GM19372 (cell line): ENCODE results near the gene S1PR1.
"Not testable (repeated sequence)": the region's sequence is repeated elsewhere in the genome, so short reads cannot be mapped to it uniquely, and the experiment has no call there.

Experiments
- ATAC-seq: cut with Tn5 transposase; IDR thresholded peaks from one replicate; pipeline ENCODE4 v1.9.1; 2021; ENCODE audit warnings: mild to moderate bottlenecking, low read depth, moderate library complexity; ENCODE audit not compliant: unreplicated experiment

Gene S1PR1

GRCh38 chr1:101236516-101237228 lies at the start of gene S1PR1:
Gene S1PR1 (plus strand): TSS chr1:101237019. CDS start chr1:101238985, 1,966 bp downstream.
- ATAC-seq = peak; percentile 26

DNA sequence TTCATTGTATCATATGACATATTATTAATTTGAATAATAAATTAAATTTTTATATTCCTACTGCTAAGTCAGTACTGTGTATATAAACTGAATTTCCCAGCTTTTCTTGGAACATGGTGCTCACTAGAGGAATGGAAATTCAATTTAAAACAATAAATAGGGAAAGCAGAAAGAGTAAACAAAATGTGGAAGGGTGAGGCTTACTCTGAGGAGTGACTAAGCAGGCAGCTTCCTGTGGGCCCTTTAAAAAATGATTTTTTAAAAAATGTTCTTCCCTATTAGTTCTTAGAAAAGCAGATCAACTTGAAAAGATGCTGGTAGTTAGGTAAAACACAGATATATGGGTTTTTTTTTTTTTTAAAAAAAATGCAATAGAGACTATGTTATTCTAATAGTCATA lies 49.5 kb upstream of the S1PR1 start:
- ATAC-seq = no peak

DNA sequence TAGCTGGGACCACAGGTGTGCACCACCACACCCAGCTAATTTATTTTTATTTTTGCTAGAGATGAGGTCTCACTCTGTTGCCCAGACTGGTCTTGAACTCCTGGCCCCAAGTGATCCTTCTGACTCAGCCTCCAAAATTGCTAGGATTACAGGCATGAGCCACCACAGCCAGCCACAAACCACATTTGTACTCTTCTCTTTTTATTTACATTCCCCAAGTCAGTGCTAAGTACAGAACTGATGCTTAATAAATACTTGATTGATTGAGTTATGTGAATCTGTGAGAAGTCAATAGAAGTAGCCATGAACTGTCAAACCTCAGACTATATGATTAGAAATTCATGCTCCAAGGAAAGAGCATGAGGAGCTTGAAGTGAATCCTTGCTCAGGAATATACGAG lies 48.5 kb upstream of the S1PR1 start:
- no peak for ATAC-seq

GRCh38 chr1:101188968-101189367 lies 47.9 kb upstream of the S1PR1 start:
- ATAC-seq = not testable (repeated sequence)

GRCh38 chr1:101190441-101190840 lies 46.4 kb upstream of the S1PR1 start:
- ATAC-seq = no peak

- ATAC-seq = no peak
Measured at GRCh38 chr1:101191049-101191448, 45.8 kb upstream of the S1PR1 start.

DNA sequence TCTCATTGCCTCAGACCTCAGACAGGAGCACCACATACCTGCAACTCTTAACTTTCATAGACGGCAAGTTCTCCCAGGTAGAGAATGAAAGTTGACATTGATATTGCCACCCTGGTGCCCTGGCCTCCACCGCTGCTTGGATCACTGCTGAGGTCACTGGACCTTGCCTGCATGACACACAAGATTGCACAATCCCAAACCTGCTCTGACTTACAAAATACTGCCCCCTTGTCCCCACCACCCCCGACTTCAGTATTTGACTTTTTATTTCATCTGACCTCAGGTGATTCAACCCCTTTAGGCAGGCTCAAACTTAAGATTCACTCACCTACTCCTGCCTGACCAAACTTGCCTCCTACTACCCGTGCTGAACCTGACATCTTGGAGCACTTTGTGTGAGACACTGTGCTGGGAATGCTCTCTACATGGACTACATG lies 43.1 kb upstream of the S1PR1 start:
- ATAC-seq = no peak

DNA sequence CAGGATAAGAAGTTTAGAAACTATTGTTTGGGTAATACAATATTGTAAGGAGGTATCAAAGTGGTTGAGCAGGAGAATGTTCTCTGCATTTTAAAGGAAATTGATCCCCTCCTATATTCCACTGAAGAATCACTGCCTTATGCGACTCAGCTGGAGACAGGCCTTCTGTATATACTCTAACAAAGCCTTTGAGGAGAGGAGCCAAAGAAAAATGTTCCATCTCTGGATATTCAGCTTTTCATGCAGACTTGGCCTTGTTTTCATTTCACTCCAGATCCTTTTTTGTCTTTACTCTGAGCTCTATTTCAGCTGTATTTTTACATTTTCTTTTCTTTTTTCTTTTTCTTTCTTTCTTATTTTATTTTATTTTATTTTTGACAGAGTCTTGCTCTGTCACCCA lies 42.1 kb upstream of the S1PR1 start:
- ATAC-seq = no peak

DNA sequence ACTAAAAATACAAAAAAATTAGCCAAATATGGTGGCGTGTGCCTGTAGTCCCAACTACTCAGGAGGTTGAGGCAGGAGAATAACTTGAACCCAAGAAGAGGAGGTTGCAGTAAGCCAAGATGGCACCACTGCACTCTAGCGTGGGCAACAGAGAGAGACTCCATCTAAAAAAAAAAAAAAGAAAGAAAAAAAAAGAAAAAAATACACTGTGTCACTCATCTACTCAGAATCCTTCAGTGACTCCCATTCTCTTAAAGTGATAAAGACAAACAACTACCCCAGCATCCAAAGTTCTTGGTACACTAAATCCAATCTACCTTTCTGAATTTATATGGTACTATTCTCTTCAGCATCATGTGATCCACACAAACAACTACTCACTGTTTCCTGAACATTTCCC lies 40.2 kb upstream of the S1PR1 start:
- no peak for ATAC-seq

DNA sequence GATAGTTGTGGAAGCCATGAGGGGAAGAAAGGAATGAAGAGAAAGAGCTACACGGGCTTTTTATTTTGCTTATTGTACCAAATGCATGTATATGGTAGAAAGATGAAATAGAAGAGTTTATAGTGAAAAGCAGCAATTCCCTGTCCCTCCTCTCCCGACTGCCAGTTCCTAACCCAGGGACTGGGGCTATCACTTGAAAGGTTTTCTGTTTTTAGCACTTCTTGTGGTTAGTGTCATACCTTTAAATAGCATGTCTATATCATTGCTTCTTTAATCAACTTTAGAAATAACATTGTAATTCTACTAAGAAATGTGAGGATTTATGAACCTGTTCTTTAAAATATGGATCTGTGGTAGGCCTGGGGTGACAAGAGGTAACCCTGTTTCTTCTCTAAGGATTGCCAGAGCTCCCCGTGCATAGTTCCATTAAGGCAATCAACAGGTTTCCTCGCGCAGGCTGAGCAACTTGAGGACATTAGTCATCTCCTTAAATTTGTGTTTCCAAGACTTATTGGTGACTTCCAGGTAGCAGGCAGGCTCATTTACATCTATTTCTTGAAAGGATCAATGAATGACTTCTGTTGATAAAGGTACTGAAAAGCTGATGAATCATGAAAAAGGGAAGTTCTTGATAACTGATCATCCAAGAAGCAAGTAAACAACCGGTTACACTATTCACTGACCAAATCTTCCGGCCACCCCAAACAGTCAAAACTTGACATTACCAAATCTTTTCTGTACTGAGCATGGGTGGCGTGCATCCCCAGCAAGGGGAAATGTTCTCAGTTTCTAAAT lies 37.8 kb upstream of the S1PR1 start:
- ATAC-seq = peak; percentile 97

GRCh38 chr1:101199637-101199982 lies 37.2 kb upstream of the S1PR1 start:
- ATAC-seq = no peak

- ATAC-seq = no peak
Measured at GRCh38 chr1:101200513-101200912, 36.3 kb upstream of the S1PR1 start.

DNA sequence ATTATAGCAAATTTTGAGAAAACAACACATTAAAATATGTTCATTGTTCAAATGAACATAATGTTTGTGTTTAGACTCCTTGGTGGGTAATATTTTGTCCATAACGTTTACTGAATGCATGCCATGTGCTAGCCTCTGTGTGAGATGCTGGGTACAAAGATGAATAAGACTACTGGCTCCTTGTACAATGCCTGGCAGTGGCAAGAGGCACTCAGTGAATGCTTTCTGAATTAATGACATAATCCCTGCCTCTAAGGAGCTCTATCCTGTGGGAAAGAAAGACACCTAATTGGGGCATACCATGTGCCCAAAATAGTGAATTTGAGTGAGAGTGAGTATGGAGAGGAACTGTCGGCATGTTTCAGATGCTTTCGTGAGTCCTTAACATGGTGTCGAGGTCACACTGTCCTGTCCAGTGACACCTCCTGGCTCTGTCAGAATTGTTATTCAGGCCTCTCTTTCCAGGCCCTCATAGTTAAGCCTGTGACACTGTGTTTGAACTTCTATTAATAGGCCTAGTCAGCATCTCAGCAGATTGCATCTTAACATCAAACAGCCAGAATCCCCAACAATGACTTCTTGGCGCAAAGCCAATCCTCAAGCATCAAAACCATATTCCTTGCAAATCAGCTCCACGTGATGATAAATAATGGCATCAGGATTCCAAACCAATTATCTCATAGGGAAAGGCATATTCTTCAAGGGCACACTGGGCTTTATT lies 32.8 kb upstream of the S1PR1 start:
- no peak for ATAC-seq

- ATAC-seq = no peak
Measured at GRCh38 chr1:101205457-101205856, 31.4 kb upstream of the S1PR1 start.

DNA sequence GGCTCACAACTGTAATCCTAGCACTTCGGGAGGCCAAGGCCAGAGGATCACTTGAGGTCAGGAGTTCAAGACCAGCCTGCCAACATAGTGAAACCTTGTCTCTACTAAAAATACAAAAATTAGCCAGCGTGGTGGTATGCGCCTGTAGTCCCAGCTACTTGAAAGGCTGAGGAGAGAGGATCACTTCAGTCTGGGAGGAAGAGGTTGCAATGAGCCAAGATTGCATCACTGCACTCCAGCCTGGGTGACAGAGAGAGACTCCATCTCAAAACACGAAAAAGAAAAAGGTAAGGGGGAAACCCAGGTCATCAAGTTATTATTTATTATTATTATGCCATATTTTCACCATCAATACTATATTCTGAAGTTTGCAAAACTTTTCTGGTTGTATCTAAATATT lies 30.7 kb upstream of the S1PR1 start:
- not testable (repeated sequence) for ATAC-seq

- ATAC-seq = not testable (repeated sequence)
Measured at GRCh38 chr1:101207271-101207670, 29.5 kb upstream of the S1PR1 start.

- ATAC-seq = no peak
Measured at GRCh38 chr1:101207891-101208290, 28.9 kb upstream of the S1PR1 start.

GRCh38 chr1:101215363-101216011 lies 21.3 kb upstream of the S1PR1 start:
- no peak for ATAC-seq

GRCh38 chr1:101216623-101217022 lies 20.2 kb upstream of the S1PR1 start:
- no peak for ATAC-seq

DNA sequence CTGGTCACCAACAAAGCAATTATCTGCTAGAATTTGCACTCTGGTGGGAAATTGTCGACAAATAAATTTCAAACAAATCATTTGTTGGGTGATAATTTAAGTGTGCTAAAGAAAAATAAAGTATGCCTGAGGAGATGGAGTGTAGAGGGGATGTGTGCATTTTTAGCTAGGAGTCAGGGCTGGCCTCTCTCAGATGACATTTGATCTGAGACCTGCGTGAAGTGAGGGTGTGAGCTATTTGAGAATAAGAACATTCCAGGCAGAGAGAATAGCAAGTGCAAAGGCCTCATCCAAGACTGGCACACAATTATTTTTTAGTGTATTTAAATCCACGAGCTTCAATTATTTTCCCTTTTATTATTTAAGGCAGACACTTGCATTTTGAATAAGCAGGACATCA lies 19.7 kb upstream of the S1PR1 start:
- ATAC-seq = no peak

- ATAC-seq = not testable (repeated sequence)
Measured at GRCh38 chr1:101218968-101219367, 17.9 kb upstream of the S1PR1 start.
